IMR-90 (cell line): ENCODE measurements around the gene SATL1. TPM values are rescaled to one million over a fixed set of nuclear protein-coding genes. Genes with fewer than 3 reads are reported as not detected.

Source experiments
- ATAC-seq: fragments of 200-7000 bp; cut with Tn5 transposase; 2 replicates; pipeline ENCODE4 v1.9.1; 2020; ENCODE audit warnings: low read depth, mild to moderate bottlenecking, moderate library complexity
- BruUV-seq: library from RNA; stranded (reverse); fragments of 400-500 nt; replicated peaks from 2 replicates; lab custom pipeline; 2021; lab: Mats Ljungman, UMichigan
- CTCF ChIA-PET: fragments of 300-600 bp; formaldehyde crosslinking; extraction: SDS; loops from one replicate; lab custom pipeline; 2021; ENCODE audit warnings: antibody characterized with exemption; lab: Yijun Ruan, JAX
- POLR2A ChIA-PET: fragments of 300-600 bp; sonication (Branson Sonifier 250); formaldehyde crosslinking; loops from one replicate; lab custom pipeline; 2022; ENCODE audit warnings: antibody characterized with exemption; ENCODE audit not compliant: unreplicated experiment; lab: Charles Lee
- DNase-seq: peaks from one replicate; pipeline ENCODE4 v3.0.0; 2013
- H2AFZ ChIP-seq: replicated peaks from 2 replicates; pipeline ENCODE3; 2013; ENCODE audit warnings: low read length, mild to moderate bottlenecking; ENCODE audit not compliant: poor library complexity
- H2AK5ac ChIP-seq: 2 replicates; pipeline ENCODE4 v1.6.1; 2013; ENCODE audit warnings: low read depth, low read length, inconsistent platforms
- H2AK9ac ChIP-seq: replicated peaks from 2 replicates; pipeline ENCODE3; 2013; ENCODE audit warnings: mild to moderate bottlenecking, low read depth, low read length, moderate library complexity; ENCODE audit not compliant: poor library complexity
- H2BK120ac ChIP-seq: 2 replicates; pipeline ENCODE4 v1.6.1; 2013; ENCODE audit warnings: low read depth, low read length, inconsistent platforms
- H2BK15ac ChIP-seq: 3 replicates; pipeline ENCODE4 v1.6.1; 2013; ENCODE audit warnings: low read depth, low read length, inconsistent platforms
- H2BK20ac ChIP-seq: 2 replicates; pipeline ENCODE4 v1.6.1; 2013; ENCODE audit warnings: low read depth, mild to moderate bottlenecking, inconsistent platforms, low read length, moderate library complexity
- H2BK5ac ChIP-seq: 2 replicates; pipeline ENCODE4 v1.6.1; 2013; ENCODE audit warnings: mild to moderate bottlenecking, low read depth, low read length, inconsistent platforms; ENCODE audit not compliant: poor library complexity, severe bottlenecking
- H3K14ac ChIP-seq: replicated peaks from 2 replicates; pipeline ENCODE4 v1.6.1; 2013; ENCODE audit warnings: low read depth, low read length, inconsistent platforms
- H3K18ac ChIP-seq: 2 replicates; pipeline ENCODE4 v1.6.1; 2013; ENCODE audit warnings: low read depth, low read length, control low read depth
- H3K23ac ChIP-seq: 2 replicates; pipeline ENCODE4 v1.6.1; 2013; ENCODE audit warnings: low read depth, low read length, inconsistent platforms
- H3K27ac ChIP-seq: 2 replicates; pipeline ENCODE4 v1.5.1; 2013; ENCODE audit warnings: mild to moderate bottlenecking, control low read depth, low read length; ENCODE audit not compliant: insufficient read depth
- H3K27me3 ChIP-seq: 2 replicates; pipeline ENCODE4 v1.6.1; 2013; ENCODE audit warnings: low read length; ENCODE audit not compliant: control insufficient read depth, insufficient read depth
- H3K36me3 ChIP-seq: 2 replicates; pipeline ENCODE4 v1.6.1; 2013; ENCODE audit warnings: low read length, mixed read lengths; ENCODE audit not compliant: control insufficient read depth, insufficient read depth
- H3K4ac ChIP-seq: 2 replicates; pipeline ENCODE4 v1.6.1; 2013; ENCODE audit warnings: low read depth, low read length, inconsistent platforms
- H3K4me1 ChIP-seq: 2 replicates; pipeline ENCODE4 v1.6.1; 2013; ENCODE audit warnings: low read length, mixed read lengths; ENCODE audit not compliant: control insufficient read depth, insufficient read depth
- H3K4me2 ChIP-seq: 2 replicates; pipeline ENCODE4 v1.6.1; 2013; ENCODE audit warnings: low read depth, mild to moderate bottlenecking, control low read depth, low read length, moderate library complexity
- H3K4me3 ChIP-seq: 2 replicates; pipeline ENCODE4 v1.5.1; 2013; ENCODE audit warnings: low read depth, mild to moderate bottlenecking, control low read depth, low read length, moderate library complexity; ENCODE audit not compliant: insufficient read depth
- H3K56ac ChIP-seq: 2 replicates; pipeline ENCODE4 v1.6.1; 2013; ENCODE audit warnings: low read length, inconsistent platforms; ENCODE audit not compliant: insufficient read depth; ENCODE audit errors: extremely low read depth
- H3K79me1 ChIP-seq, 2 experiments: 2 replicates each; pipeline ENCODE4 v1.6.1; 2013; ENCODE audit warnings: low read length in 2 of 2, inconsistent platforms in 1 of 2, low read depth in 1 of 2
- H3K9ac ChIP-seq: 2 replicates; pipeline ENCODE4 v1.6.1; 2013; ENCODE audit warnings: low read depth, low read length, control low read depth
- H3K9me1 ChIP-seq: 2 replicates; pipeline ENCODE4 v1.6.1; 2013; ENCODE audit warnings: low read length, inconsistent platforms; ENCODE audit not compliant: insufficient read depth
- H3K9me3 ChIP-seq: 2 replicates; pipeline ENCODE4 v1.6.1; 2013; ENCODE audit warnings: low read length; ENCODE audit not compliant: control insufficient read depth, insufficient read depth
- H4K20me1 ChIP-seq: 2 replicates; pipeline ENCODE4 v1.6.1; 2013; ENCODE audit warnings: low read length, inconsistent platforms; ENCODE audit not compliant: insufficient read depth
- H4K5ac ChIP-seq: 2 replicates; pipeline ENCODE4 v1.6.1; 2013; ENCODE audit warnings: mild to moderate bottlenecking, low read depth, low read length, control low read depth
- H4K8ac ChIP-seq, 2 experiments: 2 replicates each; pipeline ENCODE4 v1.6.1; 2013; ENCODE audit warnings: low read depth in 2 of 2, low read length in 2 of 2, control low read depth in 1 of 2, inconsistent platforms in 1 of 2
- H4K91ac ChIP-seq: 2 replicates; pipeline ENCODE4 v1.6.1; 2013; ENCODE audit warnings: low read depth, low read length, inconsistent platforms; ENCODE audit not compliant: insufficient read depth
- CHD1 ChIP-seq: IDR thresholded peaks from 2 replicates; pipeline ENCODE4 v1.6.1; 2012; ENCODE audit warnings: low read depth, low read length, improper control_type of control experiment
- WGBS, 2 experiments: methylation state at CpG; one replicate each; pipeline versions ENCODE4 v1.1.5 to v1.1.7; 2013; ENCODE audit warnings: missing lambda C conversion rate in 2 of 2; ENCODE audit not compliant: insufficient read length in 1 of 2; ENCODE audit errors: extremely low coverage in 2 of 2; 5-methylcytosine and 5-hydroxymethylcytosine counted together
- dilution Hi-C: fragments of 300-500 bp; cut with HindIII; formaldehyde crosslinking; loops from one replicate; pipeline ENCODE4 v1.14.3; 2018; ENCODE audit warnings: low sequenced_read_pairs; ENCODE audit not compliant: unreplicated experiment
- in situ Hi-C: fragments of 300-500 bp; cut with MboI; formaldehyde crosslinking; loops from 3 replicates; pipeline ENCODE4 v1.14.3; 2019; ENCODE audit warnings: low sequenced_read_pairs, inconsistent platforms, mixed read lengths
- intact Hi-C: fragments of 100-400 bp; cut with micrococcal nuclease; formaldehyde crosslinking; loops from 2 replicates; pipeline ENCODE4 v1.10.0; 2022
- polyA plus RNA-seq, 3 experiments: library from polyadenylated mRNA; depleted of rRNA; stranded (reverse); fragments of >200 nt; gene quantifications; 2 replicates each; pipeline ENCODE4 v1.2.3, GENCODE V29; 2012; ENCODE audit warnings: low replicate concordance in 1 of 3
- total RNA-seq: library from RNA; depleted of rRNA; stranded (reverse); fragments of >200 nt; gene quantifications from 2 replicates; pipeline ENCODE4 v1.2.3, GENCODE V29; 2012

The SATL1 gene
- total and polyA plus RNA-seq, 2 of the 4 experiments (the other 2 are of a cell fraction): not detected

- Histone ChIP-seq H2BK20ac (no peak overlapping the region), H2BK120ac (no peak overlapping the region), H4K20me1 (no peaks in the 10 kb centered on the region), H3K79me1 (no peaks in the 10 kb centered on the region), H3K4ac (no peak overlapping the region), H4K8ac (no peak overlapping the region), H3K27ac (no peak overlapping the region), H2BK15ac (no peak overlapping the region), H3K56ac (no peak overlapping the region), H2AK5ac (no peak overlapping the region), H3K36me3 (no peaks in the 10 kb centered on the region), H3K4me3 (no peak overlapping the region), H2AK9ac (no peak overlapping the region), H4K5ac (no peak overlapping the region), H3K23ac (no peak overlapping the region), H3K4me2 (no peak overlapping the region), H2BK5ac (no peak overlapping the region), H3K9me1 (no peaks in the 10 kb centered on the region), H3K27me3 (no peaks in the 10 kb centered on the region), H4K91ac (no peak overlapping the region), H3K14ac (no peak overlapping the region), H3K4me1 (no peaks in the 10 kb centered on the region), H3K18ac (no peak overlapping the region), H2AFZ (no peak overlapping the region), H3K9ac (no peak overlapping the region), H3K9me3 (no peaks in the 10 kb centered on the region)
- ATAC-seq: no peak
- in situ Hi-C loops: no loop called here
- intact Hi-C loops: no loop called here
- no peak for DNase-seq
- no TSS peak for BruUV-seq
- 100% methylated on average over 2 of the region's 4 CpGs; no CpG with 5 or more reads in 1 of the 2 experiments for WGBS, 2 experiments
- POLR2A ChIA-PET: no interaction called here
- dilution Hi-C loops: loop anchor here (25.0 kb wide), 1 partner anchor 430 kb away; no protein-coding TSS in a partner anchor
- CTCF ChIA-PET: no interaction called here
- TF ChIP-seq CHD1: no peak
Measured at GRCh38 chrX:85107407-85107806, 136.2 kb downstream of the SATL1 start.
